Ishikawa (cell line): ENCODE results near the gene SLC6A5.

ENCODE experiments used
- CEBPB ChIP-seq: IDR thresholded peaks from 2 replicates; pipeline ENCODE4 v1.6.1; 2012
- CREB1 ChIP-seq: IDR thresholded peaks from 2 replicates; pipeline ENCODE4 v1.6.1; 2012; ENCODE audit warnings: low read depth
- EGR1 ChIP-seq: IDR thresholded peaks from 2 replicates; pipeline ENCODE4 v1.6.1; 2012
- EP300 ChIP-seq: IDR thresholded peaks from 2 replicates; pipeline ENCODE4 v1.6.1; 2012; ENCODE audit warnings: borderline replicate concordance
- FOXM1 ChIP-seq: IDR thresholded peaks from 2 replicates; pipeline ENCODE4 v1.6.1; 2012; ENCODE audit warnings: low read depth, borderline replicate concordance
- MAX ChIP-seq: IDR thresholded peaks from 2 replicates; pipeline ENCODE4 v1.6.1; 2012
- NFIC ChIP-seq: IDR thresholded peaks from 2 replicates; pipeline ENCODE4 v1.6.1; 2012
- RAD21 ChIP-seq: IDR thresholded peaks from 2 replicates; pipeline ENCODE4 v1.6.1; 2012; ENCODE audit warnings: low read depth
- REST ChIP-seq: IDR thresholded peaks from 2 replicates; pipeline ENCODE4 v1.6.1; 2012; ENCODE audit warnings: low read depth, mild to moderate bottlenecking
- TAF1 ChIP-seq: IDR thresholded peaks from 2 replicates; pipeline ENCODE4 v1.6.1; 2012; ENCODE audit warnings: low read depth, mild to moderate bottlenecking
- TCF12 ChIP-seq: IDR thresholded peaks from 2 replicates; pipeline ENCODE4 v1.6.1; 2012; ENCODE audit warnings: low read depth
- TEAD4 ChIP-seq: IDR thresholded peaks from 2 replicates; pipeline ENCODE4 v1.6.1; 2012
- USF1 ChIP-seq: IDR thresholded peaks from 2 replicates; pipeline ENCODE4 v1.6.1; 2012
- YY1 ChIP-seq: IDR thresholded peaks from 2 replicates; pipeline ENCODE4 v1.6.1; 2012; ENCODE audit warnings: low read depth
- ZBTB7A ChIP-seq: IDR thresholded peaks from 2 replicates; pipeline ENCODE4 v1.6.1; 2012; ENCODE audit warnings: low read depth

The SLC6A5 gene

GRCh38 chr11:20566591-20567434 lies 32.6 kb upstream of the SLC6A5 start:
- no peak for TF ChIP-seq TEAD4

- TF ChIP-seq CEBPB (no peak), RAD21 (no peak), TCF12 (no peak), TAF1 (no peak), MAX (no peak), ZBTB7A (no peak)
These were observed 16.2 kb upstream of the SLC6A5 start for GRCh38 chr11:20583201-20583600.

- TF ChIP-seq FOXM1 (no peak), MAX (no peak), RAD21 (no peak), CEBPB (no peak), TCF12 (no peak), CREB1 (no peak), ZBTB7A (no peak)
These were observed 15.2 kb upstream of the SLC6A5 start for GRCh38 chr11:20584093-20584774.

- TF ChIP-seq YY1 = no peak
- no peak for TF ChIP-seq EGR1
- TF ChIP-seq TEAD4 = no peak
- no peak for TF ChIP-seq FOXM1
These were observed 9.6 kb upstream of the SLC6A5 start for GRCh38 chr11:20589796-20590195.

- TF ChIP-seq ZBTB7A (no peak), EP300 (no peak), CREB1 (no peak), NFIC (no peak), MAX (no peak), TCF12 (no peak), USF1 (no peak), TAF1 (no peak), CEBPB (no peak), FOXM1 (no peak), REST (no peak), RAD21 (no peak), YY1 (no peak), EGR1 (no peak), TEAD4 (no peak)
These were observed 9.0 kb upstream of the SLC6A5 start for GRCh38 chr11:20590381-20590780.

GRCh38 chr11:20592741-20593140 lies 6.7 kb upstream of the SLC6A5 start:
- no peak for TF ChIP-seq RAD21

- TF ChIP-seq EGR1 (no peak), TCF12 (no peak), REST (no peak), TAF1 (no peak), ZBTB7A (no peak), TEAD4 (no peak), FOXM1 (no peak), EP300 (no peak), USF1 (no peak), NFIC (no peak), CREB1 (no peak), CEBPB (no peak), YY1 (no peak), MAX (no peak), RAD21 (no peak)
These were observed 4.9 kb upstream of the SLC6A5 start for GRCh38 chr11:20594274-20595061.
